Parathyroid adenoma (tissue), 2 donors: ENCODE measurements around the gene ANKRD44.

Experiments
- H2AFZ ChIP-seq: fragments of 300-600 bp; sonication (generic); one replicate; pipeline ENCODE4 v1.7.0; 2017; ENCODE audit warnings: antibody characterized with exemption, mild to moderate bottlenecking
- H3K27ac ChIP-seq: fragments of 300-600 bp; sonication (generic); one replicate; pipeline ENCODE4 v1.7.0; 2017
- H3K27me3 ChIP-seq: fragments of 300-600 bp; sonication (generic); one replicate; pipeline ENCODE4 v1.7.0; 2017; ENCODE audit warnings: low read length; ENCODE audit not compliant: control insufficient read depth, insufficient read depth
- H3K36me3 ChIP-seq: fragments of 300-600 bp; sonication (generic); one replicate; pipeline ENCODE4 v1.7.0; 2017; ENCODE audit warnings: low read length; ENCODE audit not compliant: control insufficient read depth, insufficient read depth
- H3K4me1 ChIP-seq: fragments of 300-600 bp; sonication (generic); one replicate; pipeline ENCODE4 v1.7.0; 2017; ENCODE audit warnings: control low read depth
- H3K4me2 ChIP-seq: fragments of 300-600 bp; sonication (generic); one replicate; pipeline ENCODE4 v1.7.0; 2017; ENCODE audit warnings: low read length
- H3K4me3 ChIP-seq: fragments of 300-600 bp; sonication (generic); one replicate; pipeline ENCODE4 v1.7.0; 2017; ENCODE audit warnings: low read depth, low read length
- H3K79me2 ChIP-seq: fragments of 300-600 bp; sonication (generic); one replicate; pipeline ENCODE4 v1.7.0; 2017; ENCODE audit warnings: control low read depth
- H3K9ac ChIP-seq: fragments of 300-600 bp; sonication (generic); one replicate; pipeline ENCODE4 v1.7.0; 2017; ENCODE audit warnings: mild to moderate bottlenecking
- H3K9me3 ChIP-seq: fragments of 300-600 bp; sonication (generic); one replicate; pipeline ENCODE4 v1.7.0; 2017; ENCODE audit warnings: low read length; ENCODE audit not compliant: control insufficient read depth
- CTCF ChIP-seq: fragments of 300-600 bp; sonication (generic); IDR thresholded peaks from one replicate; pipeline ENCODE4 v1.7.0; 2017; ENCODE audit warnings: antibody characterized with exemption, mild to moderate bottlenecking
- donor health status: primary hyperparathyroidism.

ANKRD44 gene

GRCh38 chr2:197157879-197158537, 152.6 kb downstream of the ANKRD44 start:
- H3K4me2 ChIP-seq = no peak overlapping the region
- no peaks in the 10 kb centered on the region for H3K36me3 ChIP-seq
- H3K9me3 ChIP-seq = no peaks in the 10 kb centered on the region
- no peaks in the 10 kb centered on the region for H3K4me1 ChIP-seq
- H3K79me2 ChIP-seq = no peaks in the 10 kb centered on the region
- no peak overlapping the region for H3K27ac ChIP-seq
- H3K27me3 ChIP-seq = no peaks in the 10 kb centered on the region
- H3K4me3 ChIP-seq = no peak overlapping the region
- H3K9ac ChIP-seq = no peak overlapping the region
- H2AFZ ChIP-seq = no peak overlapping the region
- TF ChIP-seq CTCF = no peak

- H3K36me3 ChIP-seq = no peaks in the 10 kb centered on the region
- H3K27me3 ChIP-seq = no peaks in the 10 kb centered on the region
- H3K4me3 ChIP-seq = no peak overlapping the region
- H3K27ac ChIP-seq = no peak overlapping the region
- no peaks in the 10 kb centered on the region for H3K4me1 ChIP-seq
- no peak overlapping the region for H3K4me2 ChIP-seq
- H3K9me3 ChIP-seq = no peaks in the 10 kb centered on the region
- H3K9ac ChIP-seq = no peak overlapping the region
- TF ChIP-seq CTCF = no peak
- no peak overlapping the region for H2AFZ ChIP-seq
- H3K79me2 ChIP-seq = no peaks in the 10 kb centered on the region
These were observed 153.8 kb downstream of the ANKRD44 start for GRCh38 chr2:197156771-197157170.

- H3K4me3 ChIP-seq = no peak overlapping the region
- no peak for TF ChIP-seq CTCF
- H3K79me2 ChIP-seq = no peaks in the 10 kb centered on the region
- H3K27ac ChIP-seq = no peak overlapping the region
- no peaks in the 10 kb centered on the region for H3K36me3 ChIP-seq
- H3K4me1 ChIP-seq = no peaks in the 10 kb centered on the region
- no peaks in the 10 kb centered on the region for H3K9me3 ChIP-seq
- no peak overlapping the region for H2AFZ ChIP-seq
- no peak overlapping the region for H3K9ac ChIP-seq
- no peak overlapping the region for H3K4me2 ChIP-seq
- no peaks in the 10 kb centered on the region for H3K27me3 ChIP-seq
These were observed 157.9 kb downstream of the ANKRD44 start for GRCh38 chr2:197152451-197153228.

- Histone ChIP-seq H3K36me3 (no peaks in the 10 kb centered on the region), H3K9me3 (no peaks in the 10 kb centered on the region), H3K79me2 (no peaks in the 10 kb centered on the region), H3K4me1 (no peaks in the 10 kb centered on the region), H3K4me3 (no peak overlapping the region), H2AFZ (no peak overlapping the region), H3K27me3 (no peaks in the 10 kb centered on the region), H3K9ac (no peak overlapping the region), H3K4me2 (no peak overlapping the region), H3K27ac (no peak overlapping the region)
- TF ChIP-seq CTCF = no peak
These were observed 161.0 kb downstream of the ANKRD44 start for GRCh38 chr2:197149546-197149945.
